Measurements from ENCODE around the gene TRABD2A. TPM values are rescaled to one million over a fixed set of nuclear protein-coding genes. Genes with fewer than 3 reads are reported as not detected.
"Not testable (repeated sequence)": the region's sequence is repeated elsewhere in the genome, so short reads cannot be mapped to it uniquely, and the experiment has no call there.

The TRABD2A gene
- total RNA-seq, 6 donors from 2014 or later = 2.0 to 22.0 (median 6.2) TPM

GRCh38 chr2:84878459-84878858 lies 2.4 kb downstream of the TRABD2A start:
- 83 to 95% methylated on average over 1 of the region's 1 CpG for WGBS, 2 donors

DNA sequence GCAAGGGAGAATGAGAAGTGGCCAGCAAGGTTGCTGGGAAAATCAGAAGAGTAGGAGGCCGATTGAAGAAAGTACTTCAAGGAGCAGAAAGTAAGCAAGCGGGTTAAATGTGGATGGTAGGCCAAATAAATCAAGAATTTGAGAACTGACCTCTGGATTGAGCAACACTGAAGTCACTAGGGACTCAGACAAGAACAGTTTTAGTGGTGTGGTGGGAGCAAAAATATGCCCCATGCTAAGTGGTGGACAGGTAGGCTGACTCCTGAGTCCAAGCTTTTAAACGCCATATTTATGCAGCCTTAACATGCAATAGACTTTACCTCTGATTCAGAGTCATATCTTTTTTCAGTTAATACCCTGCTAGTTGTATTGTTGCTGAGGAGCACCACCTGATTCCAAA lies 4.5 kb downstream of the TRABD2A start:
- DNase-seq (no peak), ATAC-seq (ENCODE audit: low FRiP score in 2 of 2) (no peak)
- H3K9me3 ChIP-seq = no peaks in the 10 kb centered on the region
- no peak for TF ChIP-seq POLR2A (IDR thresholded peaks at IDR 0.05)
- TF ChIP-seq POLR2AphosphoS5 (IDR thresholded peaks at IDR 0.05) = no peak
- TF ChIP-seq, protein P1, sequence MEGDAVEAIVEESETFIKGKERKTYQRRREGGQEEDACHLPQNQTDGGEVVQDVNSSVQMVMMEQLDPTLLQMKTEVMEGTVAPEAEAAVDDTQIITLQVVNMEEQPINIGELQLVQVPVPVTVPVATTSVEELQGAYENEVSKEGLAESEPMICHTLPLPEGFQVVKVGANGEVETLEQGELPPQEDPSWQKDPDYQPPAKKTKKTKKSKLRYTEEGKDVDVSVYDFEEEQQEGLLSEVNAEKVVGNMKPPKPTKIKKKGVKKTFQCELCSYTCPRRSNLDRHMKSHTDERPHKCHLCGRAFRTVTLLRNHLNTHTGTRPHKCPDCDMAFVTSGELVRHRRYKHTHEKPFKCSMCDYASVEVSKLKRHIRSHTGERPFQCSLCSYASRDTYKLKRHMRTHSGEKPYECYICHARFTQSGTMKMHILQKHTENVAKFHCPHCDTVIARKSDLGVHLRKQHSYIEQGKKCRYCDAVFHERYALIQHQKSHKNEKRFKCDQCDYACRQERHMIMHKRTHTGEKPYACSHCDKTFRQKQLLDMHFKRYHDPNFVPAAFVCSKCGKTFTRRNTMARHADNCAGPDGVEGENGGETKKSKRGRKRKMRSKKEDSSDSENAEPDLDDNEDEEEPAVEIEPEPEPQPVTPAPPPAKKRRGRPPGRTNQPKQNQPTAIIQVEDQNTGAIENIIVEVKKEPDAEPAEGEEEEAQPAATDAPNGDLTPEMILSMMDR (IDR thresholded peaks at IDR 0.05) = no peak
- TF ChIP-seq EP300 (IDR thresholded peaks at IDR 0.05) = no peak
- no peaks in the 10 kb centered on the region for H3K36me3 ChIP-seq
- peaks cover 11 to 21% (median 19%) of the 10 kb centered on the region in 4 donors for H3K4me1 ChIP-seq
- no peak overlapping the region for H3K27ac ChIP-seq
- H3K27me3 ChIP-seq = peaks cover 0 to 11% (median 4%) of the 10 kb centered on the region in 4 donors
- H3K4me3 ChIP-seq = no peak overlapping the region
- 75 to 83% methylated on average over 3 of the region's 3 CpGs for WGBS, 2 donors

More at GRCh38 chr2:84878459-84878858, 2.4 kb downstream of the TRABD2A start:
- H3K9me3 ChIP-seq = no peaks in the 10 kb centered on the region
- H3K27me3 ChIP-seq = peaks cover 0 to 11% (median 4%) of the 10 kb centered on the region in 4 donors
- no peak for ATAC-seq (ENCODE audit: low FRiP score in 2 of 2)
- no peak for DNase-seq
- no peak overlapping the region for H3K4me3 ChIP-seq
- peaks cover 20 to 32% (median 27%) of the 10 kb centered on the region in 4 donors for H3K4me1 ChIP-seq
- no peaks in the 10 kb centered on the region for H3K36me3 ChIP-seq
- no peak for TF ChIP-seq POLR2AphosphoS5 (IDR thresholded peaks at IDR 0.05)
- TF ChIP-seq POLR2A (IDR thresholded peaks at IDR 0.05) = no peak
- TF ChIP-seq, protein P1 (IDR thresholded peaks at IDR 0.05) = no peak
- no peak for TF ChIP-seq EP300 (IDR thresholded peaks at IDR 0.05)
- H3K27ac ChIP-seq = no peak overlapping the region

GRCh38 chr2:84875619-84876018 lies 5.3 kb downstream of the TRABD2A start:
- H3K9me3 ChIP-seq; ATAC-seq (ENCODE audit: low FRiP score in 2 of 2); H3K36me3 ChIP-seq; H3K27ac ChIP-seq; H3K27me3 ChIP-seq; DNase-seq; H3K4me3 ChIP-seq: not testable (repeated sequence)
- H3K4me1 ChIP-seq = peaks cover 5 to 14% (median 12%) of the 10 kb centered on the region in 4 donors
- 71 to 100% methylated on average over 1 of the region's 1 CpG for WGBS, 2 donors

GRCh38 chr2:84875213-84875560 lies 5.7 kb downstream of the TRABD2A start:
- no peaks in the 10 kb centered on the region for H3K9me3 ChIP-seq
- TF ChIP-seq POLR2A (IDR thresholded peaks at IDR 0.05) = no peak
- no peak for TF ChIP-seq POLR2AphosphoS5 (IDR thresholded peaks at IDR 0.05)
- no peak for TF ChIP-seq EP300 (IDR thresholded peaks at IDR 0.05)
- TF ChIP-seq, protein P1 (IDR thresholded peaks at IDR 0.05) = no peak
- no peak overlapping the region for H3K4me3 ChIP-seq
- no peak overlapping the region for H3K27ac ChIP-seq
- ATAC-seq (ENCODE audit: low FRiP score in 2 of 2) (no peak), DNase-seq (no peak)
- peaks cover 0 to 2% (median 0%) of the 10 kb centered on the region in 4 donors for H3K27me3 ChIP-seq
- WGBS, 2 donors = 74 to 78% methylated on average over 4 of the region's 4 CpGs
- no peaks in the 10 kb centered on the region for H3K36me3 ChIP-seq
- peaks cover 3 to 9% (median 7%) of the 10 kb centered on the region in 4 donors for H3K4me1 ChIP-seq

GRCh38 chr2:84874381-84875212 lies 6.3 kb downstream of the TRABD2A start:
- H3K9me3 ChIP-seq = no peaks in the 10 kb centered on the region
- ATAC-seq (ENCODE audit: low FRiP score in 2 of 2) (no peak), DNase-seq (no peak)
- WGBS, 2 donors = 78 to 87% methylated on average over 7 of the region's 7 CpGs
- H3K27ac ChIP-seq = no peak overlapping the region
- no peaks in the 10 kb centered on the region for H3K36me3 ChIP-seq
- no peaks in the 10 kb centered on the region for H3K27me3 ChIP-seq
- no peak for TF ChIP-seq EP300 (IDR thresholded peaks at IDR 0.05)
- no peak for TF ChIP-seq POLR2AphosphoS5 (IDR thresholded peaks at IDR 0.05)
- TF ChIP-seq, protein P1 (IDR thresholded peaks at IDR 0.05) = no peak
- no peak for TF ChIP-seq POLR2A (IDR thresholded peaks at IDR 0.05)
- H3K4me3 ChIP-seq = no peak overlapping the region
- peaks cover under 1 to 4% (median 2%) of the 10 kb centered on the region in 4 donors for H3K4me1 ChIP-seq
